ENCODE measurements around the gene TMEM219.

GRCh38 chr16:29951625-29952365, 10.1 kb upstream of the TMEM219 start:
- TF ChIP-seq CTCF (conservative IDR thresholded peaks at IDR 0.05) (no peak), ZFX (IDR thresholded peaks at IDR 0.05) (no peak)
